BLaER1 (cell line): ENCODE data around the gene NCR3LG1.

Source experiments
- H3K27ac ChIP-seq: shearing (Covaris generic); formaldehyde crosslinking; 2 replicates; pipeline ENCODE4 v1.8.1; 2022
- H3K27me3 ChIP-seq: shearing (Covaris generic); formaldehyde crosslinking; 2 replicates; pipeline ENCODE4 v1.8.1; 2022
- H3K36me3 ChIP-seq: shearing (Covaris generic); formaldehyde crosslinking; 2 replicates; pipeline ENCODE4 v1.8.1; 2022
- H3K4me1 ChIP-seq: shearing (Covaris generic); formaldehyde crosslinking; 2 replicates; pipeline ENCODE4 v1.8.1; 2022
- H3K4me2 ChIP-seq: shearing (Covaris generic); formaldehyde crosslinking; 2 replicates; pipeline ENCODE4 v1.8.1; 2022
- H3K4me3 ChIP-seq: shearing (Covaris generic); formaldehyde crosslinking; 2 replicates; pipeline ENCODE4 v1.8.1; 2022
- H3K9ac ChIP-seq: shearing (Covaris generic); formaldehyde crosslinking; 2 replicates; pipeline ENCODE4 v1.8.1; 2022
- H3K9me3 ChIP-seq: shearing (Covaris generic); formaldehyde crosslinking; 2 replicates; pipeline ENCODE4 v1.8.1; 2022
- H4K20me1 ChIP-seq: shearing (Covaris generic); formaldehyde crosslinking; 2 replicates; pipeline ENCODE4 v1.8.1; 2022
- Cebpa-rat ChIP-seq: shearing (Covaris generic); IDR thresholded peaks from 2 replicates; pipeline ENCODE4 v1.8.1; 2022

NCR3LG1 gene

GRCh38 chr11:17369684-17370243, 18.2 kb downstream of the NCR3LG1 start:
- Histone ChIP-seq H3K4me1 (peaks cover under 1% of the 10 kb centered on the region), H3K9ac (no peak overlapping the region), H3K4me2 (no peak overlapping the region), H3K36me3 (0 out of 2 replicates have a peak, but pooled peaks cover 18% of the 10 kb centered on the region), H3K9me3 (peaks cover 79% of the 10 kb centered on the region), H3K4me3 (no peak overlapping the region), H4K20me1 (no peaks in the 10 kb centered on the region), H3K27ac (no peak overlapping the region), H3K27me3 (no peaks in the 10 kb centered on the region)
- no peak for TF ChIP-seq Cebpa-rat

DNA sequence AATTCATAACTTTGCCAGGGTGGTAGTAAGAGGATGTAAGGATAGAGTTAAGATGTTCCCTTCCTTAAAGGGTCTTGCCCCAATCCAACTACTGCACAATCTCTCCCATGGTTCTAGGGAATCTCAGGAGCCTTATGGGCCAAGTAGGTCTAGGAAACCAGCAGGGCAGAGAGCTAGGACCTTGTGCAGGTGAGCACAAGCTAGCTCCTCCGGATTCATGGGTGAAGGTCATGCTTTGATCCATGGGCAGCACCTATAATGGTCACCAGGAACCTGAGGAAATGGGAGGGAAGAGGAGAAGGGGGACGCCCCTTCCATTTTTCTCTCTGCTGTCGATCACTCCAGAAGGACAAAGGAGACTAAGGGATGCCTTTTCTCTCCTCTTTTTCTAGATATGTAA, 20.0 kb downstream of the NCR3LG1 start:
- TF ChIP-seq Cebpa-rat, result no peak
- Histone ChIP-seq H3K9ac (no peak overlapping the region), H3K27ac (no peak overlapping the region), H3K36me3 (0 out of 2 replicates have a peak, but pooled peaks cover 18% of the 10 kb centered on the region), H3K27me3 (no peaks in the 10 kb centered on the region), H3K9me3 (peaks cover 92% of the 10 kb centered on the region), H4K20me1 (no peaks in the 10 kb centered on the region), H3K4me2 (no peak overlapping the region), H3K4me1 (peaks cover 13% of the 10 kb centered on the region), H3K4me3 (0 out of 2 replicates have a peak overlapping the region, but pooled peaks have one; percentile 19)

GRCh38 chr11:17375547-17375946, 23.9 kb downstream of the NCR3LG1 start:
- no peak overlapping the region for H3K27ac ChIP-seq
- no peaks in the 10 kb centered on the region for H4K20me1 ChIP-seq
- TF ChIP-seq Cebpa-rat, result no peak
- H3K4me2 ChIP-seq, result peak overlapping the region; percentile 23
- 0 out of 2 replicates have a peak, but pooled peaks cover 13% of the 10 kb centered on the region for H3K36me3 ChIP-seq
- no peak overlapping the region for H3K9ac ChIP-seq
- peaks cover 13% of the 10 kb centered on the region for H3K4me1 ChIP-seq
- no peak overlapping the region for H3K4me3 ChIP-seq
- H3K9me3 ChIP-seq, result peaks cover 76% of the 10 kb centered on the region
- no peaks in the 10 kb centered on the region for H3K27me3 ChIP-seq

DNA sequence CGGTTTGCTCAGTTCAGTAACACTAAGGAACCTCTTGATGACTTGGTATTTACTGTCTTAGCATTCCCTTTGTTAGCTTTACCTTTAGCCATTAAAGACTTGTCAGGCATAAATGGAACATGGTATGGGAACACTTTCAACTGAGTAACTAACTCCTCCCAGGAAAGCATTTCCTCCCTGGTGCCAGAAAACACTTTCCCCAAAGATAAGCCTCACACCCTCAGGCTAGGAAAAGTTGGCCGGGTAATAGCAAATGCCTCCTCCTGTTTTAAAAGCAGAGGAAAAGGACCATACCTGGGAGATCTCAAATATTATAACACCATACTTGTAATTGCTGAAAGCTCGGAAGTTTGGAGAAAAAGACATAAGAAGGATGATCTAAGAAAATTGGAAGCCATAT, 24.9 kb downstream of the NCR3LG1 start:
- Histone ChIP-seq H4K20me1 (no peaks in the 10 kb centered on the region), H3K4me1 (peaks cover 13% of the 10 kb centered on the region), H3K27me3 (no peaks in the 10 kb centered on the region), H3K36me3 (0 out of 2 replicates have a peak, but pooled peaks cover 13% of the 10 kb centered on the region), H3K27ac (no peak overlapping the region), H3K4me2 (no peak overlapping the region), H3K9me3 (peaks cover 67% of the 10 kb centered on the region), H3K9ac (no peak overlapping the region), H3K4me3 (no peak overlapping the region)
- no peak for TF ChIP-seq Cebpa-rat

DNA sequence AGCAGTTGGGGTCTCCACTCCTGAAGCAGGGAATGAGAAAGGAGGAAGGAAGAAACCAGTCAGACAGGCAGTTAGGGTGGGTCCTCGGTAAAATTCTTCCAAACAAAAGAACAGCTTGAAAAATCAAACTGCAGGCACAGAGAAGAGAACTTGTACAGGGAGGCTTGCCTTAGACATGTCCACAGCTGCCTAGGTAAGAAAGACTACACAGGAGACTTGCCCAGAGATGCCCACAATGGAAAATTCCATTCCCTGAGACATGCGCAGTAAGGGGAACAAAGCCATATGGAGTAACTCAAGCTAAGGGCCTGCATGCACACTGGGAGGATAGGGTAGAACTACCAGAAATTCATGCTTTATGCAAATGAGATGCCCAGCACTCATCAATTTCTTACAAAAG, 27.1 kb downstream of the NCR3LG1 start:
- Histone ChIP-seq H4K20me1 (no peaks in the 10 kb centered on the region), H3K4me2 (no peak overlapping the region), H3K4me1 (peaks cover 13% of the 10 kb centered on the region), H3K9ac (no peak overlapping the region), H3K36me3 (no peaks in the 10 kb centered on the region), H3K9me3 (peaks cover 45% of the 10 kb centered on the region), H3K27me3 (no peaks in the 10 kb centered on the region), H3K27ac (no peak overlapping the region), H3K4me3 (no peak overlapping the region)
- no peak for TF ChIP-seq Cebpa-rat

- no peak overlapping the region for H3K4me2 ChIP-seq
- peaks cover 36% of the 10 kb centered on the region for H3K9me3 ChIP-seq
- H3K4me3 ChIP-seq, result no peak overlapping the region
- no peak overlapping the region for H3K27ac ChIP-seq
- TF ChIP-seq Cebpa-rat, result no peak
- H3K36me3 ChIP-seq, result no peaks in the 10 kb centered on the region
- H3K4me1 ChIP-seq, result peaks cover 18% of the 10 kb centered on the region
- no peak overlapping the region for H3K9ac ChIP-seq
- no peaks in the 10 kb centered on the region for H4K20me1 ChIP-seq
- no peaks in the 10 kb centered on the region for H3K27me3 ChIP-seq
These were observed 28.0 kb downstream of the NCR3LG1 start for GRCh38 chr11:17379383-17380180.

GRCh38 chr11:17381156-17381555, 29.6 kb downstream of the NCR3LG1 start:
- peaks cover 21% of the 10 kb centered on the region for H3K9me3 ChIP-seq
- peaks cover 14% of the 10 kb centered on the region for H3K4me1 ChIP-seq
- no peak overlapping the region for H3K9ac ChIP-seq
- no peak overlapping the region for H3K27ac ChIP-seq
- no peak for TF ChIP-seq Cebpa-rat
- H3K27me3 ChIP-seq, result no peaks in the 10 kb centered on the region
- no peaks in the 10 kb centered on the region for H3K36me3 ChIP-seq
- H3K4me3 ChIP-seq, result no peak overlapping the region
- H3K4me2 ChIP-seq, result no peak overlapping the region
- H4K20me1 ChIP-seq, result no peaks in the 10 kb centered on the region; the same call in 1 of the 2 replicates

DNA sequence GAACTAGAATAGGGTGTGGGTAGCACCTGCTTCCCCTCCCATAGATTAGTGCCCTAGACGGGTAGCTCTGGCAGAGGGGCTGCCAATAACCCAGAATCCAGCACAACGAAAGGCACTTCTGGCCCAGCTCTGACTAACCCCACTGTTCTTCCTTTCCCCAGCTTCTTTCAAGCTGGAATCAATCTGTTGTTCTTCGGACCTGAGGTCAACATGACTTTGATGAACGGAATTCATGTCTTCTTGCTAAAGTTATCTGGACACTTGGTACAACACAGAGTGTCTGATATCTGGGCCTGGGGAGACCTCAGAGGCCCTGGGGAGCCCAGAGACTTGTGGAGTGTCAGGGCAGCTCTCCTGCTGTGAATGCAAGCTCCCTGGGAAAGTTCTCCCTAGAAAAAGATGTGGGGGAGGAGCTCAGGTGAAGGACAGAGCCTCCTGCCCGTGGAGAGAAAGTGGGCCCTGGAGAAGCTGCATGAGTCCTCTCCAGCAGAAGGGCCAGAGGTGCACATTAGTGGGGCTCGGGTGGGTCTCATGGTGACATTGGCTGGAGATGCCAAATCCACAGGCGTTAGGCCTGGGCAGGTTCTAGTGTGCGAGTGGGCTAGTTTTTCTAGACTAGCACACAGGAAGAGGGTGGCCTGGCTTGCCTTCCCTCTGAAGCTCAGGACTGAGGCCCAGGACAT, 30.6 kb downstream of the NCR3LG1 start:
- H3K36me3 ChIP-seq, result no peaks in the 10 kb centered on the region
- no peak overlapping the region for H3K4me2 ChIP-seq
- H4K20me1 ChIP-seq, result no peaks in the 10 kb centered on the region; the same call in 1 of the 2 replicates
- H3K4me3 ChIP-seq, result no peak overlapping the region
- H3K9ac ChIP-seq, result no peak overlapping the region
- peaks cover 24% of the 10 kb centered on the region for H3K4me1 ChIP-seq
- peaks cover 21% of the 10 kb centered on the region for H3K9me3 ChIP-seq
- TF ChIP-seq Cebpa-rat, result no peak
- no peak overlapping the region for H3K27ac ChIP-seq
- H3K27me3 ChIP-seq, result no peaks in the 10 kb centered on the region

- H3K4me2 ChIP-seq, result no peak overlapping the region
These were observed 31.9 kb downstream of the NCR3LG1 start for GRCh38 chr11:17383461-17383860.

More at GRCh38 chr11:17383461-17383860, 31.9 kb downstream of the NCR3LG1 start:
- no peak overlapping the region for H3K4me3 ChIP-seq
- no peak overlapping the region for H3K27ac ChIP-seq
- no peak for TF ChIP-seq Cebpa-rat
- no peaks in the 10 kb centered on the region; the same call in 1 of the 2 replicates for H4K20me1 ChIP-seq
- H3K9me3 ChIP-seq, result peaks cover 11% of the 10 kb centered on the region
- H3K4me1 ChIP-seq, result peaks cover 37% of the 10 kb centered on the region
- H3K36me3 ChIP-seq, result no peaks in the 10 kb centered on the region
- no peaks in the 10 kb centered on the region for H3K27me3 ChIP-seq
- no peak overlapping the region for H3K9ac ChIP-seq
